IPS-NIHi7 (cell line): ENCODE results near the gene WNT7B.

Experiments used
- DNase-seq: peaks from one replicate; pipeline ENCODE4 v3.0.0; 2012; ENCODE audit warnings: mixed read lengths; ENCODE audit errors: extremely low spot score

WNT7B gene

GRCh38 chr22:45957826-45958225 is 19.1 kb downstream of the WNT7B start:
- DNase-seq, result no peak

DNA sequence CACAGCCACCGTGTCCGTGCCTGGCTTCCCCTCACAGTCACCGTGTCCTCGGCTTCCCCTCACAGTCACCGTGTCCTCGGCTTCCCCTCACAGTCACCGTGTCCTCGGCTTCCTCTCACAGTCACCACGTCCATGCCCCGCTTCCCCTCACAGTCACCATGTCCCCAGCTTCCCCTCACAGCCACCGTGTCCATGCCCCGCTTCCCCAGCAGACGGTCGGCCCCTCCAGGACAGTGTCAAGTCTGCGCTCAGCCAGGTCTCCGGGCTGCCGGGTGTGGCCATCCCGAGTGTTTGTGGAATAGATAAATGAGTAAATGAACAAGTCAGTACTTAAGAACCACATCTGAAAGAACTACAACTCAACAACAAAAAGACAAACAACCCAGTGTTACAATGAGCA is 23.8 kb downstream of the WNT7B start:
- no peak for DNase-seq

GRCh38 chr22:45952553-45952952 is 24.4 kb downstream of the WNT7B start:
- no peak for DNase-seq

- no peak for DNase-seq
Measured at GRCh38 chr22:45952151-45952550, 24.8 kb downstream of the WNT7B start.

- no peak for DNase-seq
Measured at GRCh38 chr22:45949891-45950290, 27.1 kb downstream of the WNT7B start.

DNA sequence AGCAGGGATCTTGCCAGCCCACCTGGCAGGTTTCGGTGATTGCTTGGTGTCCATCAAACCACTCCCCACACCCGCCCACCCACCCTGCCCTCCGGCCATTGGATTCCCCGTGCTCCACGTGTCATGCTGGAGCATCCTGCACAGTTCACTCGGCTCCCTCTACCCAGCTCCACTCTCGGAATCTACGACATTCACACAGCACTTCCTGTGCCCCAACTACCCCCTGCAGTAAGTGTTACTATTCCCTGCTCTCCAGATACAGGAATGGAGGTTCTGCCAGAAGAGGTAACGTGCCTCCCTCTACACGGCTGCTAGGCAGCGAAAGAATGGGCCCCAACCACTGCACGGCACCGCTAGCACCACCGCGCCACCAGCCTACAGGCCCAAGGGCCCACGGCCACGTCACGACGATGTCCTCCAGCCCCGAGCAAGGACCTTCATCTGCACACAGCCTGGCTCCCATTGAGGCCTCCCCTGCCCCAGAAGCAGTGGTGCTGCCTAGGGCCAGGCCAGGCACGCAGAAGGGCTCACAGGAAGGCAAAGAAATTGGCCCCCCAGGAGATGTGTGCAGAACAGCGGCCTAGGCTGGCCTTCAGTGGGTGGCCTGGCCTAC is 27.6 kb downstream of the WNT7B start:
- no peak for DNase-seq

GRCh38 chr22:45948081-45948648 is 28.8 kb downstream of the WNT7B start:
- DNase-seq, result no peak

GRCh38 chr22:45946805-45947600 is 30.0 kb downstream of the WNT7B start:
- no peak for DNase-seq

- DNase-seq, result no peak
Measured at GRCh38 chr22:45945621-45946106, 31.3 kb downstream of the WNT7B start.

DNA sequence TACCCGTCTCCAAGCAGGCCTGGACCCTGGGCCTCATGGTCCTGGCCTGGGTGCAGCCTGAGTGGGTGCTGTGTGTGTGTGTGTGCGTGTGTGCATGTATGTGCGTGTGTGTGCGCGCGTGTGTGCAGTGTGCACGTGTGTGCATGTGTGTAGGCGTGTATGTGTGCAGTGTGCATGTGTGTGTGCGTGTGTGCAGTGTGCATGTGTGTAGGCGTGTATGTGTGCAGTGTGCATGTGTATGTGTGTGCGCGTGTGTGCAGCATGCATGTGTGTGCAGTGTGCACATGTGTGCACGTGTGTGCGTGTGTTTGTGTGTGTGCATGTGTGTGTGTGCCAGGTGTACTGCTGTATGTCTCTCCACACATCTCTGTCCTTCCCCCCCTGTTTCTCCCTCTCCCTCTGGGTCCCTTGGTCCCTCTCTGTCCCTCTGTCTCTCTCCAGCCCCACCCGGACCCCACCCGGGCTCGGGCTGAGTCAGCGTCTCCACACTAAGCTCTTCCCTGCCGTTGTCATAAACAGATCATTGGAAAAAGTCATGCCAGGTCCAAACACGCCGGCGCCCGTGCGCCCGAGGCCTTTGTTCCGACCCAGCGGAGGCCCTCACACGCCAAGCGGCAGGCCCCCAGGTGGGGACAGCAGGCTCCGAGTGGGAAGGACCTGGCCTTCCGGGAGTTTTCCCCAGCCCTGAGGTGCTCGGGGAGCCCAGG is 34.0 kb downstream of the WNT7B start:
- DNase-seq, result no peak

DNA sequence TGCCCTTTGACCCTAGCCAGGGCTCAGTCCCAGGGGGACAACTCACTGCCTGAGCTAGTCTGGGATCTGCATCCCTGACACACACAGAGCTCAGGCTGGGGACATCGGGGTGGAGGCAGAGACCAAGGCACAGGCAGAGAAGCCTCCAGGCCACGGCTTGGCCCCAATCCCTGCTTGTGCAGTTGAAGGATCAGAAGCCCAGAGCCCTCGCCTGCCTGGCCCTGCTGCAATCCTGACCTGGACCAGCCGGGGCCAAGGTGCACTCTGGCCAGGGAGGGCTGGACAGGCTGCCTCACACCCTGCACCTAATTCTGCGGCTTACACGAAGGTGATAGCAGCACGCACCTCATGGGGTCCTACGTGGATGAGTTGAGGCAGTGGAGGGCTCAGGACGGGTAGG is 34.6 kb downstream of the WNT7B start:
- no peak for DNase-seq

DNA sequence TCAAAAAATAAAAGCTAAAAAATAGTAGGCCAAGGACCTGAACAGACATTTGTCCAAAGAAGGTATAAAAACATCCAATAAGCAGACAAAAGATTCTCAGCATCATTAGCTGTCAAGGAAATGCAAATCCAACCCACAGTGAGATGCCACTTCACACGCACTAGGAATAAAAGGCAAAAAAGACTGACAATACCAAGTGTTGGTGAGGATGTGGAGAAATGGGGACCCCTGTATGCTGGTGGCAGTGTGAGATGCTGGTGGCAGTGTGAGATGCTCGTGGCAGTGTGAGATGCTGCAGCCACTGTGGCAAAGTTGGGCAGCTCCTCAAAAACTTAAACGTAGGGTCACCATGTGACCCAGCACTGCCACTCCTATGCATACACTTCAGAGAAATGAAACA is 38.0 kb downstream of the WNT7B start:
- DNase-seq, result no peak

GRCh38 chr22:45937960-45938359 is 39.0 kb downstream of the WNT7B start:
- DNase-seq, result no peak

DNA sequence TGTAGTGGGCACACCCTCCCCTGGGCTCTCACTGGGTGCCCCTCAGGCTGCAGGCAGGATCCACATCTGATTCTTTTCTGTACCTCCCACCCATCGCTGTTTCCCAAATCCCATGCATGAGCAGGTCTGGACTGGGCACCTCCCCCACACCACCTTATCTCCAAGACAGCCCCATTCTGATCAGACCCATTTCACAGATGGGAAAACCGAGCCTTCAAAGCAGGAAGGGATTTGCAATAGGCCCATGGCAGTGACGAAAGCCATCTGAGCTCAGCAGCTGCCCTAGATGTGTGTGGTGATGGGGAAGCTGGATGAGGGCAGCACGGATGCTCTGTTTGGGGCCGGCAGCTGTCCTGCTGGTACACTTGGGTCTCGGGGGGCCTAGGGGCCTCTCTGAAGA is 41.4 kb downstream of the WNT7B start:
- DNase-seq, result no peak

DNA sequence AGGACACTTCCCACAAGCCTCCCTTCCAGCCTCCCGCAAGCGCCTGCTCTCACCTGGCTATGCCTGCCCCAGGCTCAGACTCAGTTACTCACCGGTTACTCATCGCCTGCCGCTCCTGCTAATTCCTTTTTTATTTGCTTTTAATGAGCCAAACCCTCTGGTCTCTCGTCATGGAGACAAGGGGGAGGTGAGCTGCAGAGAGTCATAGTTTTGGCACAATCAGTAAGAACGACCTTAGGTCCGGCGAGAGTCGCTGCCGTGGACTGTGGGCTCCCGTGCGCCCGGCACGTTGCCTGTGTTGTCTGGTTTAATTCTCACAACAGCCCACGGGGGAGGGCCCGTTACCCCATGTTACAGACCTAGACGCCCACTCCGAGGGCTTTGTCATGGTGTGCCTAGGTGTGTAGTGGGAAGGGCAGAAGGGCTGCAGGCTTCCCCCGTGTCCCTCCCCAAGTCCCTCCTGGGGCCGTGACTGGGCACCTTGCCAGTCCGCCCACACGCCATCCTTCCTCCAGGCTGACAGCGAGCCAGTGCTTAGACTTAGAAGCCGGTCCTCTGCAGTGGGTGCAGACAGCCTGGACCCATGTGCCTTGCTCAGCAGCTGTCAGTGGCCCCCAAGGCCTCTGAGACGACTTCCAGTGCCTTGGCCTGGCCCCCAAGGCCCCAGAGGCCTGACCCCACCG is 42.2 kb downstream of the WNT7B start:
- DNase-seq, result no peak

DNA sequence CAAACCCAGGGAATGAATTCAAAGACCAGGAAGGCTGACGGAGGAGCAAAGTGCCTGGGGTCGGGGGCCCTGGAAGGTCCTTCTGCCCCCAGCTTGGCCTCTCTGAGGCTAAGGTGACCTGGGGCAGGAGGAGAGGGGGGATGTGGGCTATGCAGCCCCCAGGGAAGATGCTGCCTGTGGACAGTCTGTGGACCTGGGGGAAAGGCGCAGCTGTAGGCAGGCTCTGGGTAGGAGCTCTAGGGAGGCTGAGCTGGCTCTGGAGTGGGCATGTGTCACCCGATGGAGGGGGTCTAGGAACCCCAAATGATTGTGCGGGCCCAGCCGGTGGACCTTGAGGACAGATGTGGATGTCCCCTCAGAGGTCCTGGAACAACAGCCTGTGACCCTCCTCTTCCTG is 42.8 kb downstream of the WNT7B start:
- DNase-seq, result no peak

DNA sequence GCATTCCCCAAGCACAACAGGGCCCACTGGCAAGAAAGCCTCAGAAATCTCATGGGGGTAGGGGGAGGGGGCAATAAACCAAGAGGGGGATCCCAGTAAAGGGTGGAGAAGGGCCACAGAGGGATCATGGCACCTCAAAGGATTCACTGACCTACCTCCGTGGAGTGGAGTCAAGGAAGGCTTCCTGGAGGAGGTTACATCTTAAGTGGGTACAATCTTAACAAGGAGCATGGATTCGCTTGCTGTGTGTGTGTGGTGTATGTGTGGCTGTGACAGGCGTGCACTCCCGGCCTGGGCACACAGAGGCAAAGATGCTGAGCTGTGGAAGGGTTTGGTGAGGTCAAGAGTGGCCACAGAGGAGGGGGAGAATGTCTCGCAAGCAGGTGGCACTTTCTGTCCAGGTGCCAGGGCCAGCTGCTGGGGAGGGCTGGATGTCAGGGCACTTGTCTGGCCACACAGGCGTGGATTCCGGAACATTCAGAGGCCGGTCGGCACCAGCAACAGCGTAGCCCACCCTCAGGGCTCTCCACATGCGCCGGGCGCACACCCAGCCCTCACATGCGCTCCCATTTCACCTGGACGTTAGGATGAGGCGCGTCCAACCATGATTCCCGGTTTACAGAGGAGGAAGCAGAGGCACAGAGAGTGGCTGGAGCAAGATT is 43.3 kb downstream of the WNT7B start:
- DNase-seq, result no peak

DNA sequence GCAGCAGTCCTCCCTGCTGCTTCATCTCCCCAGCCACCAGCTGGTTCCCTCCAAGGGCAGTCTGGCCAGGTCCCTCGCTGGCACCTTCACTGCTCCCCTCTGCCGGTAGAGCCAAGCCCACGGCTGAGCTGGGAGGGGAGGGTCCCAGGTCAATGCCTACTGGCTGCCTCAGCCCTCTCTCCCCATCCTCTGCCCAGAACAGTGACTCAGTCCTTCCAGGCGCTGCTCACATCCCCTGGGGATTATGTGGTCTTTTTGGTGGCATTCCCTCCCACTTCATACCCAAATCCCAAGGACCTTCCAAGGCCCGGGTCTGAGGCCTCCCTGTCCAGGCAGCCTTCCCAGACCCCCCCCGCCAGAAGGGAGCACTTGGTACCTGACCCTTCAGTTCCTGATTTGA is 44.9 kb downstream of the WNT7B start:
- DNase-seq, result no peak

- DNase-seq, result no peak
Measured at GRCh38 chr22:45931042-45931441, 45.9 kb downstream of the WNT7B start.

DNA sequence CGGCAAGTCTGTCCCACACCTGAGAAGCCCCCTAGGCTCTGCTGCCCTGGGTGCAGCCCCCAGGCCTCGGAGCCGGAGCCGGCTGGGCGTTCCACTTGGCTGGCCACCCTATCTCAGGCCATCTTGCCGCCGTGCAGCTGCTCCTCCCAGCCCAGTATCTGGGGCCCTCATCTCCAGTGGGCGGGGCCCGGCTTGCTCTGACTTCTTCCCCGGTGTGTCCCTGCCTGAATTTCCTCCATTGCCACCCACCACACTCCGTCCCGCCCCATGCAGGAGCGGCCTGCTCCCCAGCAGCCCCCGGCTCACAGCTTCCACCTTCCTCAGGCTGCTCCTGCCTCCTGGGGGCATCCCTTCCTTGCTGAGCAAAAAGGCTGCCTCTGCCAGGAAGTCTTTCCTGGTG is 46.6 kb downstream of the WNT7B start:
- DNase-seq, result no peak

GRCh38 chr22:45929649-45930048 is 47.3 kb downstream of the WNT7B start:
- DNase-seq, result no peak
